Activated CD4-positive, CD25-positive, alpha-beta regulatory T cell (primary cell): ENCODE data around the gene NEXN.

ENCODE experiments used
- DNase-seq, 4 experiments: peaks; one replicate each; lab custom pipeline; 2025; lab: John Stamatoyannopoulos, UW

Gene NEXN

GRCh38 chr1:77888081-77888780 lies at the start of gene NEXN:
NEXN (plus strand) TSS chr1:77888624; CDS start chr1:77916107, 27,483 bp downstream.
- DNase-seq = no peak

- DNase-seq = no peak
Observed at GRCh38 chr1:77841574-77841973, 46.9 kb upstream of the NEXN start.

GRCh38 chr1:77845951-77846350 lies 42.5 kb upstream of the NEXN start:
- DNase-seq = no peak

- no peak for DNase-seq
Observed at GRCh38 chr1:77846966-77847365, 41.5 kb upstream of the NEXN start.

GRCh38 chr1:77847621-77848080 lies 40.8 kb upstream of the NEXN start:
- DNase-seq = no peak

GRCh38 chr1:77850082-77850481 lies 38.3 kb upstream of the NEXN start:
- no peak for DNase-seq

- DNase-seq = no peak
Observed at GRCh38 chr1:77857552-77857951, 30.9 kb upstream of the NEXN start.

- DNase-seq = no peak
Observed at GRCh38 chr1:77858725-77859124, 29.7 kb upstream of the NEXN start.

GRCh38 chr1:77859248-77859647 lies 29.2 kb upstream of the NEXN start:
- DNase-seq = no peak

- no peak for DNase-seq
Observed at GRCh38 chr1:77866296-77866695, 22.1 kb upstream of the NEXN start.

GRCh38 chr1:77872645-77873044 lies 15.8 kb upstream of the NEXN start:
- no peak for DNase-seq

GRCh38 chr1:77873461-77873860 lies 15.0 kb upstream of the NEXN start:
- DNase-seq = no peak

GRCh38 chr1:77874804-77875445 lies 13.5 kb upstream of the NEXN start:
- DNase-seq = no peak

GRCh38 chr1:77876884-77877283 lies 11.5 kb upstream of the NEXN start:
- DNase-seq = no peak

GRCh38 chr1:77881061-77881460 lies 7.4 kb upstream of the NEXN start:
- no peak for DNase-seq

GRCh38 chr1:77882411-77882810 lies 6.0 kb upstream of the NEXN start:
- no peak for DNase-seq

GRCh38 chr1:77888781-77889642 lies 588 bp downstream of the NEXN start:
- no peak for DNase-seq

- no peak for DNase-seq
Observed at GRCh38 chr1:77889671-77890070, 1.2 kb downstream of the NEXN start.

GRCh38 chr1:77891200-77891599 lies 2.8 kb downstream of the NEXN start:
- no peak for DNase-seq

GRCh38 chr1:77899647-77900320 lies 11.4 kb downstream of the NEXN start:
- no peak for DNase-seq

GRCh38 chr1:77900687-77901293 lies 12.4 kb downstream of the NEXN start:
- DNase-seq = no peak

GRCh38 chr1:77905603-77906002 lies 17.2 kb downstream of the NEXN start:
- no peak for DNase-seq
